Measurements from ENCODE around the gene ABR.

DNA sequence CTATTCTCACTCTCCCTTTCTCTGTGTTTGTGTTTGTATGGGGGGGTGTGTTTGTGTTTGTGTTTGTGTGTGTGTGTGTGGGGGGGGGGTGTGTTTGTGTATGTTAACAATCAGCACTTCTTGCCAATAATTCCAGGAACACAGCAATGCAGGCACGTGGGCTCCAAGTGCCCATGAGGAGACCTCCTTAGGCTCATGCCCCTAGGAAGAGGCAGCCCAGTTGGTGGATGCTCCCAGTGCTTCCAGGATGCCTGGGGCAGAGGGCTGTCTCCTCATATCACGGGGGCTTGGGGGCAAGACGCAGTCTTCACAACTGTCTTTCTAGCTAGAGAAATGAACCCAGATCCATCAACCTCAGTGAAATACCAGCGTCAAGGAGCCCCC is 9.9 kb downstream of the ABR start:
- TF ChIP-seq, protein P1, sequence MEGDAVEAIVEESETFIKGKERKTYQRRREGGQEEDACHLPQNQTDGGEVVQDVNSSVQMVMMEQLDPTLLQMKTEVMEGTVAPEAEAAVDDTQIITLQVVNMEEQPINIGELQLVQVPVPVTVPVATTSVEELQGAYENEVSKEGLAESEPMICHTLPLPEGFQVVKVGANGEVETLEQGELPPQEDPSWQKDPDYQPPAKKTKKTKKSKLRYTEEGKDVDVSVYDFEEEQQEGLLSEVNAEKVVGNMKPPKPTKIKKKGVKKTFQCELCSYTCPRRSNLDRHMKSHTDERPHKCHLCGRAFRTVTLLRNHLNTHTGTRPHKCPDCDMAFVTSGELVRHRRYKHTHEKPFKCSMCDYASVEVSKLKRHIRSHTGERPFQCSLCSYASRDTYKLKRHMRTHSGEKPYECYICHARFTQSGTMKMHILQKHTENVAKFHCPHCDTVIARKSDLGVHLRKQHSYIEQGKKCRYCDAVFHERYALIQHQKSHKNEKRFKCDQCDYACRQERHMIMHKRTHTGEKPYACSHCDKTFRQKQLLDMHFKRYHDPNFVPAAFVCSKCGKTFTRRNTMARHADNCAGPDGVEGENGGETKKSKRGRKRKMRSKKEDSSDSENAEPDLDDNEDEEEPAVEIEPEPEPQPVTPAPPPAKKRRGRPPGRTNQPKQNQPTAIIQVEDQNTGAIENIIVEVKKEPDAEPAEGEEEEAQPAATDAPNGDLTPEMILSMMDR (IDR thresholded peaks at IDR 0.05; ENCODE audit: low read depth, low read length, missing input control) = no peak
- no peak for TF ChIP-seq EGR1 (IDR thresholded peaks at IDR 0.05; ENCODE audit: low read depth in 2 of 2)
- no peak for TF ChIP-seq ZBTB33 (IDR thresholded peaks at IDR 0.05)
- TF ChIP-seq GABPA (IDR thresholded peaks at IDR 0.05 in 1 of 2, conservative IDR thresholded peaks at IDR 0.05 in 1 of 2) = no peak
- no peak for TF ChIP-seq SP1 (IDR thresholded peaks at IDR 0.05)

All from liver (tissue), 3 donors.